Stimulated activated CD4-positive, alpha-beta T cell treated with anti-CD3 and anti-CD28 coated beads, Interleukin-1b, Interleukin-23, amount 100 ng/mL, for 48 hours (primary cell): ENCODE data around the gene JAKMIP1.

Experiments used
- DNase-seq: peaks from one replicate; pipeline ENCODE4 v3.0.0-alpha.2; 2020

The JAKMIP1 gene

DNA sequence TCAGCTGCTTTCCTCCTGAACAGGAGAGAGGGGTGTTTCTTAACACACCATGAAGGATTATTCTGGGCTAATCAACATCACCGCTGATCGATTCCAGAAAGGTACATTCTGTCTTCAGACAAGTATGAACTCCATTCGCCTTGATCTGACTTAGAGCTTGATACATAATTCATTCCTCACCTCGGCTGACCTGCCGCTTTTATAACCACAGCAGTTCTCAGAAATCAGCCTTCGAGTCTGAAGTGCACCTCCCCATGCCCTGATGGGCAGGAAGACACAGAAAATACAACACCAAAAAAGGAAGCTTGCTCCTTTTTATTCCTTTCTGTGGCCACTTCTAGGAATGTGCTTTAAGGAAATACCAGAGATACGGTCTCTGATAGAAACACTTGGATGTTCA lies 85.7 kb downstream of the JAKMIP1 start:
- no peak for DNase-seq

DNA sequence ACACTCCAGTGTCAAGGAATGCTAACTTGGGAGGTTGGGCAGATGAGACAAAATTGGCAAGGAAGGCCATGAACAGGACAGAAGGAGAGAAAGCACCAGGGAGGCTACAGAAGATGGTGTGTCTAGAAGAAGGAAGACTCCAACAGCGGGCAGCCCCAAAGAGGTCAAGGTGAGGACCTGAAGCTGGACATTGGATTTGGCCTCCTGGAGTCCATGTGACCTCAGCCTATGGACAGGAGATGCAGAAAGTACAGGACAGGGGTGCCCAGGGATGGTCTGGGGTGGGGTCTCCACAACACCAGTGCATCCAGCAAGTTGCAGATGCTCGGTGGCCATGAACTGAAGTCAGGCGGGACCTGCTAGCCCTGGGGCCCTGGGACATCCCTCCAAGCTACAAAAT lies 86.2 kb downstream of the JAKMIP1 start:
- DNase-seq = no peak

DNA sequence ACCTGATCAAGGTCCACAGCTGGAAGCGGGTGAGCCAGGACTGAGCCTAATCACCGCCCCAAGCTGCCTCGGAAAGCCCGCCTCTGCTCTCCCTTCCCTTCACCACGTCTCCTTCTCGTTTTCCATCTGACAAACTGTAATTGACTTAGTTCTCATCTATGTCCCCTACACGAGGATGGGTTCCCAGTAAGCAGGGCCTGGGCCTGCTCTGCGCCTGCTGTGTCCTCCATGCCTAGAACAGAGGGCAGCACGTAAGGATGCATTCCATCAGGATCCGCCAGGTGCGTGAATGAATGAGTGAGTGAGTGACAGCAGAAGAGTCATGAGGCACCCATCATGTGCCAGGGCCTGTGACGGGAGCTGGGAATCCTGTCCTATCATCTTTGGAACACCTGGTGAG lies 86.7 kb downstream of the JAKMIP1 start:
- no peak for DNase-seq

DNA sequence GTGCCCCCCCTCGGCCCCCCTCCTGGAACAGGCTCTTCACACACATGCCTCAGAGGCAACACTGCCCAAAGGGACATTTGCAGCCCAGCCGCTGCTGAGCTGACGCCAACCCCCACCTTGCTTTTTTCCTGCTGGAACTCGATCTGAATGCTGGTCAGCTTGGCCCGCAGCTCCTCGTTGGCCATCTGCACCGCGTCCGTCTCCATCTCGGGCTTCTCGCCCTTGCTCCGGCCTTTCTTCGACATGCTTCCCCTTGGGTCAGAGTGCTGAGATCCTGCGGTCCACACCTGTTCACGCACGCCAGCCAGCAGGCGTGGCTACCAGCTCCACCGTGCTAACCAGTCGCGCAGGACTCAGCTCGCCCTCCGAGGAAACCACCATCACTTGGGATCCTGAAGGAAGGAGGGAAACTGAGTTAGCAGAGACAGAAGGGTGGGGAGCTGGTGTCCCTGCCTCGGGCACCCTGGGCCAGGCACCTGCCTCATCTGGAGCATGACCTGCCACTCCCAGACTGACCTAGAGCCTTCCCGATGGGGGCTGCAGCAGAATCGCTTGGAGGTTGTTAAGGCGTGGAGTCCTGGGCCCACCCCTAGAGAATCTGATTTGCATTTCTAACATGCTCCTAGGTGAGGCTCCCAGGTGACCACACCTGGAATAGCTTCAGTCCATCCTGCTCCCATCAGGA lies 87.6 kb downstream of the JAKMIP1 start:
- DNase-seq = no peak

DNA sequence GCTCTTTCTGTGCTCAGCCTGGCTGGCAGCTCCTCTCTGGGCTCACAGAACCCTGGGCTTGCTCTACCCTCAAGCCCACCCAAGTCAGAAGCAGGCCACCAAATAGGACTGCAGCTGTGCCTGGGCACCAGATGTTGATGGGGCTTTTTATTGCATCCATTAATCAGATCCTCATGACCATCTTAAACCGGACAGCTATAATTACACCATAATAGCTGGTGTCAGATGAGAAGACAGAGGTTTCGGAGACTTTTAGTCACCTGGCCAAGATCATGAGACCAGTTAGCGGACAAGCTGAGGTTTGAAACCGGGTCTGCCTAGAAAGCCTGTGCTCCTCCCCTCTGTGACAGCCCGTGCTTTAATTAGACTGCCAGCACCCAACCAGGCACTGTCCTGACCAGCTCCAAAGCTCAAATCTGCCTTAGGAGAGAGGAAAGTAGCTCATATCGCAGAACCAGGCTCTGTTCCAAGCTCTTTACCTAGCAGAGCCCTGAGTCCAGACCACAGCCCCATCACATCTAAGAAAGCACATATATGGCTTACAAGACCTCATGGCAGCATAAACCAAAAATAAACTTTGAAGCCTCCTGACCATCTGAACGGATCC lies 88.9 kb downstream of the JAKMIP1 start:
- DNase-seq = no peak

DNA sequence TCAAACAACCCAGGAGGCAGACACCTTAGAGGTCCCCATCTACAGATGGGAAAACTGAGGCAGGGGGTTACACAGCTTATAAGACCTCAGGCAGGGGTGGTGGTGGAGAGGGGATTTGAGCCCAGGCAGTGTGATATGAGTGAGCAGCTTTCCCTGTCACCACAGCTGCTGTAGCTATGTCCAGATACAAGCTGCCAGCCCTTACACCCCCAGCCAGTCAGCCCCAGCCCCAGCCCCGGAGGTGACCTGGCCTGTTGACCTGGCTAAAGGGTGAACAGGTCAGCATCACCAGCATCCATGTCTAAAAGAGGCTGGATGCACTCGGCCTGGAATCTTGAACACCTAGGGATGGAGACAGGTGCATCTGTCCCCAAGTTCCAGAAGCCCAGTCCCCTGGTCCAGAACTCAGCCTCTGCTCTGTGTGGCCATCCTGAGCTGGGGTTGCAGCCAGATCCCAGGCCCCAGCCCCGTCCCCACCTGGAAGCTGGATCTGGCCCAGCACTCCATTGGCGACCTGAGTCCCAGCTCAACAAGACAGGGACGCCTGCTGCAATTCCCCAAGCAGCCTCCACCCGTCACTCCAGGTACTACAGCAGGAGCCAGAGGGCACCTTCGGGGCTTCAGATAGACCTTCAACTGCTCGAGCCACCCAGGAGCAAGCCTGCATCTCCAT lies 89.5 kb downstream of the JAKMIP1 start:
- no peak for DNase-seq

DNA sequence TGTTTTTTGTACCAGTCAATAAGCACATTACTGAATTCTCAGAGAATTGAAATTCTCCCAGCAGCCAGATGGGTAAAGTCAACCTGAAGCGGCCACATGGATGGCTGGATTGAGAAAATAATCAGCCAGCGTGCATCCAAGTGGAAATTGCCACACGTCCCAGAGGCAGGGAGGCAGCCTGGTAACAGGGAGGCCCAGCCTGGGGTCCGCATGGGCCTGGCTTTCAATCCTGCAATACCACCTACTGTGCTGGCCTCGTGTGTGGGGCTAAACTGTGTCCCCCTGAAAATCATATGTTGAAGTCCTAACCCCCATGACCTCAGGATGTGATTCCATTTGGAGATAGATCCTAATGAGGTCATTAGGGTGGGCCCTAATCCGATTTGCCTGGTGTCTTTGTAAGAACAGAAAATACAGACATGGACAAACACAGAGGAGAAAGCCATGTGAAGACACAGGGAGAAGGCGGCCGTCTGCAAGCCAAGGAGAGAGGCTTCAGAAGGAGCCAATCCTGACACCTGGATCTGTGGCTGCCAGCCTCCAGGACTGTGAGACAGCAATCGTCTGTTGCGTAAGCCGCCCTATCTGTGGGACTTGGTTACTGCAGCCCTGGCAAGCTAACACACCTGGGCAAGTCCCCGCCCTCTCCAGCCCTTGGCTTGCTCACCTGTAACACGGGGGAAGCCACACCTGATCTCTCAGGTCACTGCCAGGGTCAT lies 90.3 kb downstream of the JAKMIP1 start:
- DNase-seq = no peak

DNA sequence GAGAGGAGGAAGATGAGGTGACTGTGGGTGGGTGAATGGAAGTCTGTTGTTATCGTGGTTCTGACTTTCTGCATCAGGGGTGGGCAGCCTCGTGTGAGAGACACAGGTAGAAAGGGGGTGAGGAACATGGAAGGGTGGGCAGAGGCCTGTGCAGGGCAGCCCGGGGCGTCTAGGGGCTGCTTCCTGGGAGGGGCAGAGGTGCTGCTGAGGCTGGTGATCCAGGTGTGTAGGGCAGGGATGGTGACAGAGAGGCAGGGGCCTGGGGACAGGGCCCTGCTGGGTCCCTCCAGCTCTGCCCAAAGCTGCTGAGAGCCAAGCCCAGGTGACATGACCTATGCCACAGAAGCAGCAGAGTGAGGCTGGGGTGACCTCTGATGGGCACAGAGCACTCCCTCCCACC lies 92.5 kb downstream of the JAKMIP1 start:
- DNase-seq = no peak

DNA sequence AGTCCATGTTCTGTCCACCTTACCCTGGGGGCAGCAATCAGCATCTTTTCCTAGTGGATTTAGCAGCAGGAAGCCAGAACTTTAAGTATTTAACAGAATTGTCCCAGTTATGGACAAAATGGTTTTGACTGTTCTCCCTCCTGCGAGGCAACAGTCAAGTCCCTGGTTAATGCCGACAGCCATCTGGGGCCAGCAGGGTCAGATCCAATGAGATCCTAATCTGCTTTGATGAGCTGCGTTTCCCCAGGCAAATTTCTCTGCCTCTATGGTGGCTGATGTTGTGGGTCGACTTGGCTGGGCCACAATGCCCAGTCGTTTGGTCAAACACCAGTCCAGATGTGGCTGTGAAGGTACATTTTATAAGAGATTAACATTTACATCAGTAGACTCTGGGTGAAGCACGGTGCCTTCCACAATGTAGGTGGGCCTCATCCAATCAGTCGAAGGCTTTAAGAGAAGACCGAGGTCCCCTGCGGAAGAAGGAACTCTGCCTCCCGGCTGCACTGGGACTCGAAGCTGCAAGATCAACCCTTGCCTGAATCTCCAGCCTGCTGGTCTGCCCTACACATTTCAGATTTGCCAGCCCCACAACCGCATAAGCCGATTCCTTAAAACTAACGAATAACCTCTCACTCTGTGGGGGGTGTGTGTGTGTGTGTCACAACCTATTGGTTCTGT lies 93.1 kb downstream of the JAKMIP1 start:
- no peak for DNase-seq

DNA sequence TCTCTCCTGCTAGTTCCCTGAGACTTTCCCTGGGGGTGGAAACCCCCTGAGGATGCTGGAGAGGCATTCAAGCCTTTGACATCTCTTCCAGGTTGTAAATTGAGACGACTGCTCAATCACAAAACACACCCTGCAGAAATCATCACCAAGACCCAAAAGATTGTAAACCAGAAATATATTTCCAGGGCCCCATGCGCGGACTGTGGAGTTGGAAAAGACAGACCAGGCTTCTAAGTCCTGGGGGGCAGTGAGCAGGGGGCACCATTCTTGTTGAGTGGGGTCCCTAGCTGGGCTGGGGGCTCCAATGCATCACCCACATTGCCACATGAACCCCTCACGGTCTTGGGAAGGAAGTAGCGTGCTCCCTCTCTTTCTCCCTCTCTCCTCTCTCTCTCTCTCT lies 94.2 kb downstream of the JAKMIP1 start:
- no peak for DNase-seq

DNA sequence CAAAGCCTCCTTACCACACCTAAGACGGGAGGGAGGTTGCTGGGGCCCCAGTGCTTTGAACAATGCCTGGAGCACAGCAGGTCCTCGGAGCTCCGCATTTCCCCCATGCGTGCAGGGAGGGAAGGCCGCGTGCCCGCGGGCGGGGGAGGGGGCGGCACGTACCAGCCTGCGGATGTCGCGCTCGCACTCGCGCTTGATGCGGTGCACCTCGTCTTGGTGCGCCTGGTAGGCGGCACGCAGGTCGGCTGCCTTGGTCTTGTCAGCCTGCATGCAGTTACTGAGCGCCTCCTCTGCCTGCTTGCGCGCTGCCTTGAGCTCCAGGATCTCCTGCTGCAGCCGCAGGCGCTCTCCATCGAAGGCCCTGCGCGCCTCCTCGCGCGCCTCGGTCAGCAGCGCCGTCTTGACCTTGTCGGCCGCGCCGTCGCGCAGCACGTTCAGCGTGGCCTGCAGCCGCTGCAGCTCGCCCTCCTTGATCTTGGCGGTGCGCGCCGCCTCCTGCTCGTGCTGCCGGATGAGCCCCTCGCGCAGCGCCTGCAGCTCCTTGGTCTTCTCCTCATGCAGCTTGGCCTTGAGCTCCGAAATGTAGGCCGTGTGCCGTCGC lies 94.9 kb downstream of the JAKMIP1 start:
- no peak for DNase-seq

DNA sequence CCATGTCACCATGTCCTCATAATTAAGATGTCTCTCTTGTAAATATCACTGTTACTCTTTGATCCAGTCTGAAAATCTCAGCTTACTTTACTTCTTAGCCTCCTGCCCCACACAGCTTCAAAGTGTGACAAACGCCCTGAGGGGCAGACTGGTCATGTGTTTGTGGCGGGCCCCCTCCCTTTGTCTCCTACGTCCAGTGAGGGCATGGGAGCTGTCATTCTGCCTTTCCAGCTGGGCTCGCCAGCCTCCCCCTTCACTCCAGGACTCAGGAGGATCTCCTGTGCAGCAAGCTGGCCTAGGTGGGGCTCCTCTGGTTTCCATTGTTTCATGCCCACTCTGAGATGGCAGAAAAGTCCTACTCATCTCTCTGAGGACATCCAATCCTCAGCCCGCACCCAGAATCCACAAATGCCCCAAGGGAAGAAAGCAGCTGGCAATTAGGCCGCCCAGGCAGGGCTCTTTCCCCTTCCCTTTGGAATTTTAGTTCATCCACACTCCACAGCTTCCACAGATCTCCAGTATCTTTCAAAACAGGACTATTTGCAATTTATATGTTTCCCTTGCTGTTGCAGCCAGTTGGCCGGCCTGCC lies 95.7 kb downstream of the JAKMIP1 start:
- DNase-seq = no peak

DNA sequence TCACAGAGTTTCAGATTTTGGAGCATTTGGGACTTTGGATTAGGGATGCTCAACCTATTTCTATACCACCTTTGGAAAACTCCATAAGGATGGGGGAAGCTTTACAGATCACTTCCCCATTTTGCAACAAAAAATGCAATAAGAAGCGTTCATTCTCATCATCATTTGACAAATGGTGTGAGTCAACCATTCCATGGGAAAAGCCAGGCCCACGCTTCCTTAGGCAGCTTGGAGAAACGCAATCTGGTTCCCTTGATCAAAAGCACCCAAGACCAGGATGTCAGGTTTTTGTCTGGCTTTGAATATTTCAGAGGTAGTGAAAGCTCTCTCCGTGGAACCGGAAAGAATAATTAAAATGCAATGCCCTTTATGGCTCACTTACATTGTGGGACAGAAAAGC lies 102.8 kb downstream of the JAKMIP1 start:
- no peak for DNase-seq

DNA sequence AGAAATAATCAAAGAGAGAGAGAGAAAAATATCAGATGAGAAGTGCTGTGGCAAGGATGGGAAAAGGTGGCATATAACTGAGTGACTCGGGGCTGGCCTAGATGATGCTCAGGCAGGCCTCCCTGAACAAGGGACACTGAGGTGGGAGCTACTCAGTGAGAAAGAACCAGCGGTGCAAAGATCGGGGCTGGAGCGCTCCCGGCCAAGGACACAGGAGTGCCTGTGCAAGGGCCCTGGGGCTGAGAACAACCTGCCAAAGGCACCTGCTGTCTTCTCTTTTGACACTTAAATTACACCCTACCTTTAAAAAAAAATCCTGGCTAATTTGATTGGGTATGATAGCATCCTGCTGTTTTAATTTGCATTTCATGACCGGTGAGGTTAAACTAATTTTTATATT lies 104.5 kb downstream of the JAKMIP1 start:
- DNase-seq = no peak

DNA sequence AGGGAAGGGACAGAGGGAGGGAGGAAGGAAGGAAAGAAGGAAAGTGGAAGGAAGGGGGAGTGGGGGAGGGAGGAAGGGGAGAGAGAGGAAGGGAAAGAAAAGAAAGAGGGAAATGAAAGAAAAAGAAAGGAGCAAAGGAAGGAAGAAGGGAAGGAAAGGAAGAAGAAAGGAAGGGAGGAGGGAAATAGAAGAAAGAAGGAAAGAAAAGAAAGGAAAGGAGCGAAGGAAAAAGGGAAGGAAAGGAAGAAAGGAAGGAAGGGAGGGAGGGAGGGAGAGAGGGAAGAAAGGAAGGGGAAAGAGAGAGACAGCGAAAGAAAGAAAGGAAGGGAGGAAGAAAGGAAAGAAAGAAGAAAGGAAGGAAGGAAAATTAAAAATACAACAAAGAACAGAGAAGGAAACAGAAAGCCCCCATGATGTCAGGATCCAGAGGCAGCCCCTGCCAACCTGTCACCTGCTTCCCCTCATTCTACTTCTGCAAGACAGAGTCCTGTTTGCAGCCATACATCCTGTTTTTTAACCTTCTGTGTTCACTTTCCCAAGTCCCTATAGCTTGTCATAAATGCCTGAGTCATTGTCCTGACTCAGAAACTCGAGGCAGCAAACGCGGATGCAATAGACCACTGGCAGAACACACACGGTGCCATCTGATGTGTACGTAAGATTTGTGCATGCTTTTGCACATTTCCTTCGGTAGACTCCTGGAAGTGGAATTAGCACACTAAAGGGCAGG lies 105.2 kb downstream of the JAKMIP1 start:
- DNase-seq = no peak

DNA sequence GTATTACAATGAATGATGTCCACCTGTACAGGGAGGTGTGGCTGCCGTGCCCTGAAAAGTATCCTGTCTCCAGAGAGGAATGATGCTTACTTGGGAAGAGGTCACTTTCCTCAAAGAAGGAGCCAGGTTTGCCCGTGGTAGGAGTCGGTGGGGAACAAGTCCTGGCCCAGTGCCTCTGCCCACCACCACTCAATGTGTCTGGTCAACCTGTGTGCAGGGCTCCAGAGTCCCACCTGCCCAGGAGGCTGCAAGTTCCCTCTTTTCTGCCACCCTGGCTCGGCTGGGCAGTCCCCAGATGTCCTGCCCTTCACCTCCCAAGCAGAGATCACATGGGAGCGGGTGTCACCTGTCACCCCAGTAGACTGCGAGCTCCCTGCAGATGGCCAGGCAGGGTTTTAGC lies 106.7 kb downstream of the JAKMIP1 start:
- DNase-seq = no peak

DNA sequence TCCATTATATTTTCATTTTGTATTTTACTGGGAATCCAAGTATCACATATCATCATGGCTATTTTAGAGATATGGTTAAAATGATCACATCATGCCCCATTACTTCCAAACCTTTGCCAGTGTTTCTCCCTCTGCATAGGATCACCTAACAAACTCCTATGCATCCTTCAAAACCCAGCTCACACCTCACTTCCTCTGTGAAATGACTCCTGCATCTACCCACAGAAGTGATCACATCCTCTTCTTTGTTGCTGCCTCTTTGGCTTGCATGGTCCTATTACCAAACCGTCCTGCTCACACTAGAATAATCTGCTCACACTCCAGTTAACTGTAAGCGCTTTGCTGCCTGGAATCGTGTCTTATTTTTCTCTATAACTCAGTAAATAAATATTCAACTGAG lies 107.4 kb downstream of the JAKMIP1 start:
- no peak for DNase-seq

DNA sequence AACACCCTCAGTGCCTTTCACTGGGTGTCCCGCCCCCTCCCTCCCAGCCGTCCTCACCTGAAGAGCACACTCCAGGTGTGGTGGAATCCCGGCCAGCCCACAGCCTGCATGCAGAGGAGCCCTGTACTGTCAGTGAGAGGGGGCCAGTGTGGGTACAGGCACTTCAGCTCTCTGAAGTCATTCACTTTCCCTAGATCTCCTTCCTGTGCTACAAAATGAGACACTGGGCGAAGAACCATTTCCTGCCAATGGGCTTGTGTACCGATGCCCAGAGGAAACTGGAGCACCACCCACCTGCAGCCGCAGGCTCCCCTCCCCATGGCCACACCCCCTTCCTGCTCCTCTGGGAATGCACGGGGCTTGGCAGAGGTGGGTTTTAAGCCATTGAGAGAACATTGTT lies 108.2 kb downstream of the JAKMIP1 start:
- DNase-seq = no peak

DNA sequence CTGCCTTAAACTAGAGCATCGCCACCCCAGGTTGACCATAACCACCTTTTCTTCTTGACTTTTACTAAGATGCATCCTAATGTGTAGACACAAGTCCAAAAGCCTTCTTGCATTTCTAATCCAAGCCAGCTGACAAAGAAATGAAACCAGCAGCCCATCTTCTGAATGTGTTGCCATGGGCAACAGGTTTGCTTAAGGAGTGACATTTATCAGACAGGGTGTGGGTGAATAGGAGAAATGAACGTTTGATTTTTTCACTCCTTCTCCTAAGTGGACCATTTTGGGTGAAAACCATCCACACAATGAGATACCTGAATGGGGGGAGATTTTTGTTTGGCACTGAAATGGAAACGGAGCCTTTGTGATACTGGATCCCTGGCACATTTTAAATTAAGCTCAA lies 109.4 kb downstream of the JAKMIP1 start:
- no peak for DNase-seq

DNA sequence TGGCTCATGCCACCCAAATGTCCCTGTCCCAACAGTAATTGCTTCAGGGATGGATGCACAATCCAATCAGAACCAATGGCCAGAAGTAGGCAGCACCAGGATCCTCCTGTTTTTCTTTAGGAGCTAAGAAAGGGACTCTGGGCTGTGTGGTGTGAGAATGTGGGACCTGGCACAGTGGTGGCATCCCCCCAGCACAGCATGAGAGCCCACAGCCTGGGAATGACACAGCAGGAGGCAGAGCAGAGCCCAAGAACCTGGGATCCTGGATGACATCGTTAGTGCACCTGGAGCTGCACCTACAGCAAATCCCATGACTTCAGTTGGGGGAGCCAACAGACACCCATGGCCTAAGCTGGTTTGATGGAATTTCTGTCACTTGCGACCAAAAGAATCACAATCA lies 111.4 kb downstream of the JAKMIP1 start:
- DNase-seq = no peak

DNA sequence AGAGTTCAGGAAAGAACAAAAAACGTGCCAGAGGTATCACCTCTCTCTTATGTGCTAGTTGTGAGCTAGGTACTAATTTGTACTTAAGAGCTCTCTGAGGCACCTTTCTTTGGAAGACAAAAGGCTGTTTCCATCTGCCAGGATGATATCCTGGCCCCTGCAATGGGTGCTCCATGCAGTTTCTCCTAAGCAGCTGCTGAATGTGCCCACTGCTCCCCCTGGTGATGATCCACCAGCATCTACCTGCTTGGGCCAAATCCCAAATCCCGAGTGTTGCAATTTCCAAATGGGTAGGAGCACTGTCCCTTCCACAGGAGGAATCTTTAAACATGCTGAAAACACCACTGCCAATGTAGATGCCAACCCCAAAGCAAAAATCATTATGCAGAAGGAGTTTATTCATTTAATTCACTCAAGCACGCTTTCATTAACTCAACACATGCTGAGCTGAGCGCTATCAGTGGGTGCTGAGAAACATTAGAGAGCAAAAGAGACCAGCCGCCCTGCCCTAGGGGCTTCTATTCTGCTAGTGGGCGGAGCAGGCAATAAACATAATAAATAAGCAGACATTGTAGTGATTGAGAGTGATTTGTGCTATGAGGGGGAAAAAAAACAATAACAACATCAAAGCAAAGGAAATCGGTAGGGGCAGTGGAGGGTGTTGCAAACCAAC lies 112.5 kb downstream of the JAKMIP1 start:
- DNase-seq = no peak
